Osteocyte (in vitro differentiated cells): ENCODE measurements around the gene PGM5. TPM values are rescaled to one million over a fixed set of nuclear protein-coding genes. Genes with fewer than 3 reads are reported as not detected.

Source experiments
- DNase-seq: peaks from one replicate; pipeline ENCODE4 v3.0.0; 2021; ENCODE audit warnings: mixed read lengths; ENCODE audit not compliant: unreplicated experiment; ENCODE audit errors: extremely low spot score
- H3K27ac Mint-ChIP-seq: one replicate; pipeline ENCODE4 v1.8.0; 2021; ENCODE audit warnings: mild to moderate bottlenecking, mixed read lengths; ENCODE audit not compliant: unreplicated experiment
- H3K27me3 Mint-ChIP-seq: one replicate; pipeline ENCODE4 v1.8.0; 2021; ENCODE audit warnings: mixed read lengths; ENCODE audit not compliant: unreplicated experiment
- H3K36me3 Mint-ChIP-seq: one replicate; pipeline ENCODE4 v1.8.0; 2021; ENCODE audit warnings: mixed read lengths; ENCODE audit not compliant: unreplicated experiment
- H3K4me1 Mint-ChIP-seq: one replicate; pipeline ENCODE4 v1.8.0; 2021; ENCODE audit warnings: mixed read lengths; ENCODE audit not compliant: unreplicated experiment
- H3K4me3 Mint-ChIP-seq: one replicate; pipeline ENCODE4 v1.8.0; 2021; ENCODE audit warnings: mild to moderate bottlenecking, moderate library complexity, mixed read lengths; ENCODE audit not compliant: unreplicated experiment
- H3K9me3 Mint-ChIP-seq: one replicate; pipeline ENCODE4 v1.8.0; 2021; ENCODE audit warnings: mixed read lengths; ENCODE audit not compliant: unreplicated experiment
- total RNA-seq: library from RNA; stranded (reverse); gene quantifications from 2 replicates; pipeline ENCODE4 v1.2.1, GENCODE V29; 2021
- TF ChIP-seq, protein P1 (sequence below): fragments of 200-600 bp; sonication (generic); IDR thresholded peaks from 2 replicates; pipeline ENCODE4 v1.5.0; 2021; ENCODE audit warnings: antibody characterized with exemption, mild to moderate bottlenecking, moderate library complexity

PGM5 gene
- total RNA-seq, 1 donor from 2014 or later, result not detected

DNA sequence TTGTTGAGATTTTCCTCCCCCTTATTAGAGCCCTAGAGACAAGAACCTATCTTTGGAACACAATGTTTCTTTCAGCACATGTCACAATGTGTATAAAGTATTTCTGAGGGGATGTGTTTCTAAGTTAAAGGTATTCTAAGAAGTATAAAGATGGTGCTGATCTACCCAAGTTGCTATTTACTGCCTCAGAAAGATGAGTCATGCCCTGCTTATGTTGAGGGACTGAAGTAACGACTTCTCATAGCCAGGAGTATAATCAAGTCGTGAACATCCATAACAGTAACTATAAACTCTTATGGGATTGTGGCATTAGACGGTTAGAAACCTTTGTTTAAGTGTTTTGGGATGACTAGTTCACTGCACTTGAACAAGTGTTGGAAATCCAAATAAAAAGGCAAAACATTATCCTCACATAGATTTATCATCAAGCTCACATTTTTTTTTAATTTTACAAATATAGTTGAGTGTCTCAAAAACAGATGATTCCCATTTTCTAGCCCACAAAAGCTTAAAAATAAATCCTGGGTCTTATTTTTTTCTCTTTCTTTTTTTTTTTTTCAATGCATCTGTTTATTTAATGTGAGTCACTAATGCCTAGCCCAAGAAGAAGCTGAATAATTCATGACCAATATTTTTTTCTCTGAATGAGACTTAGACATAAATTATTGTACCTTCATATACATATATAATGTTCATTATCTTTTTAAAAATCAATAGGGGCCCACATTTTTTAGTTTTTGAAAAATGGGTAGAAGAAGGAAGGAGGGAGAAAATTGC is 196.5 kb downstream of the PGM5 start:
- TF ChIP-seq, protein P1, sequence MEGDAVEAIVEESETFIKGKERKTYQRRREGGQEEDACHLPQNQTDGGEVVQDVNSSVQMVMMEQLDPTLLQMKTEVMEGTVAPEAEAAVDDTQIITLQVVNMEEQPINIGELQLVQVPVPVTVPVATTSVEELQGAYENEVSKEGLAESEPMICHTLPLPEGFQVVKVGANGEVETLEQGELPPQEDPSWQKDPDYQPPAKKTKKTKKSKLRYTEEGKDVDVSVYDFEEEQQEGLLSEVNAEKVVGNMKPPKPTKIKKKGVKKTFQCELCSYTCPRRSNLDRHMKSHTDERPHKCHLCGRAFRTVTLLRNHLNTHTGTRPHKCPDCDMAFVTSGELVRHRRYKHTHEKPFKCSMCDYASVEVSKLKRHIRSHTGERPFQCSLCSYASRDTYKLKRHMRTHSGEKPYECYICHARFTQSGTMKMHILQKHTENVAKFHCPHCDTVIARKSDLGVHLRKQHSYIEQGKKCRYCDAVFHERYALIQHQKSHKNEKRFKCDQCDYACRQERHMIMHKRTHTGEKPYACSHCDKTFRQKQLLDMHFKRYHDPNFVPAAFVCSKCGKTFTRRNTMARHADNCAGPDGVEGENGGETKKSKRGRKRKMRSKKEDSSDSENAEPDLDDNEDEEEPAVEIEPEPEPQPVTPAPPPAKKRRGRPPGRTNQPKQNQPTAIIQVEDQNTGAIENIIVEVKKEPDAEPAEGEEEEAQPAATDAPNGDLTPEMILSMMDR, result no peak
- H3K36me3 Mint-ChIP-seq, result no peaks in the 10 kb centered on the region
- H3K9me3 Mint-ChIP-seq, result peaks cover 3% of the 10 kb centered on the region
- H3K27ac Mint-ChIP-seq, result no peak overlapping the region
- H3K27me3 Mint-ChIP-seq, result no peaks in the 10 kb centered on the region
- no peaks in the 10 kb centered on the region for H3K4me1 Mint-ChIP-seq
- DNase-seq, result no peak
- H3K4me3 Mint-ChIP-seq, result no peak overlapping the region

DNA sequence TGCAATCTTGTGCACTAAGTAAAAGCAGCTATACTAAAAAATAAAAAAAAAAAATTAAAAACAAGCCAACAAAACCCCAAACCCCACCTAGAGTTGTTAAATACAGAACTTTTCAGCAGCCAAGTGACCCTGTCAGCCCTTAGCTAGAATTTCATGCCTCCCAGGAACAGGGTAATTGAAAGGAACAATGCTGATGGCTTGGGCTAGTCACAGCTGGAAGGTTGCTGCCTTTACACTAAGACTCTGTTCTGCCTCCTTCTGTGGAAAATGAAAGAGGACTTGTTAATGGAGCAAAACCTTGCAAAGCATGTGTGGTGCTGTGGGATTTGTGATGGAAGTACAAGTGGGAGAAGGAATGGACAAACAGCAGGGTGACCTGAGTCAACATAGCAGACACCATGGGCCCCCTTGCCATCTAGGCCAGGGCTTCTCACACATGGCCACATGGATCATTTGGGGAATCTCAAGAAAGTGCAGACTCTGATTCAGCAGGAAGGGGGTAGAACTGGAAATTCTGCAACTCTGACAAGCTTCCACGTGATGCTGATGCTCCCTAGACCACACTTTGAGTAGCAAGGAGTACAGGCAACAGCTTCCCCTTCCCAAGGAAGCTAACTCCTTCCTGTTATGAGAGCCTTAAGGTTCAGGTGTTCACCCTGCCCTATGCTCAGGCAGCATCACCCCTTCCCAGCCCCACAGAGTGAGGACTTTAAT is 199.2 kb downstream of the PGM5 start:
- H3K9me3 Mint-ChIP-seq, result peaks cover 7% of the 10 kb centered on the region
- no peak overlapping the region for H3K27ac Mint-ChIP-seq
- no peak overlapping the region for H3K4me3 Mint-ChIP-seq
- H3K36me3 Mint-ChIP-seq, result no peaks in the 10 kb centered on the region
- no peaks in the 10 kb centered on the region for H3K4me1 Mint-ChIP-seq
- TF ChIP-seq, protein P1, result no peak
- H3K27me3 Mint-ChIP-seq, result no peaks in the 10 kb centered on the region
- DNase-seq, result no peak

DNA sequence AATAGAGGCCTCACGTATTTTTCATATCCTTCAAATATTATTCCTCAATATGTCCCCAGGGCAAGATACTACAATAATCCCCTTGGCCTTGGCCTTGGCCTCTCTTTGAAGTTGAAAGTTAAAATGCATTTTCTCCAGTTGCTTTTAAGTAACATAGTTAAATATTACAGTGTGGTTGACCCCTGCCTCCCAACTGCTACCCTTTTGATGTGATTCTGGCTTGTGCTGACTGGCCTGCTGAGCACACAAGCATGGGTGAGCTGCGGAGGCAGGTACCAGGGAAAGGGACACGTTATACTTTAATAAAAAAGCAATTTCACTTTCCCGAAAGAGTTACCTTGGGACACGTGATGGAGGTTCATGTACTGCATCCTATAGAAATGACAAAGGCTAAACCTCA is 202.1 kb downstream of the PGM5 start:
- Mint-ChIP-seq H3K36me3 (no peaks in the 10 kb centered on the region), H3K4me3 (no peak overlapping the region), H3K27ac (no peak overlapping the region), H3K9me3 (peaks cover 7% of the 10 kb centered on the region), H3K4me1 (no peaks in the 10 kb centered on the region), H3K27me3 (no peaks in the 10 kb centered on the region)
- DNase-seq, result no peak
- TF ChIP-seq, protein P1, result no peak

DNA sequence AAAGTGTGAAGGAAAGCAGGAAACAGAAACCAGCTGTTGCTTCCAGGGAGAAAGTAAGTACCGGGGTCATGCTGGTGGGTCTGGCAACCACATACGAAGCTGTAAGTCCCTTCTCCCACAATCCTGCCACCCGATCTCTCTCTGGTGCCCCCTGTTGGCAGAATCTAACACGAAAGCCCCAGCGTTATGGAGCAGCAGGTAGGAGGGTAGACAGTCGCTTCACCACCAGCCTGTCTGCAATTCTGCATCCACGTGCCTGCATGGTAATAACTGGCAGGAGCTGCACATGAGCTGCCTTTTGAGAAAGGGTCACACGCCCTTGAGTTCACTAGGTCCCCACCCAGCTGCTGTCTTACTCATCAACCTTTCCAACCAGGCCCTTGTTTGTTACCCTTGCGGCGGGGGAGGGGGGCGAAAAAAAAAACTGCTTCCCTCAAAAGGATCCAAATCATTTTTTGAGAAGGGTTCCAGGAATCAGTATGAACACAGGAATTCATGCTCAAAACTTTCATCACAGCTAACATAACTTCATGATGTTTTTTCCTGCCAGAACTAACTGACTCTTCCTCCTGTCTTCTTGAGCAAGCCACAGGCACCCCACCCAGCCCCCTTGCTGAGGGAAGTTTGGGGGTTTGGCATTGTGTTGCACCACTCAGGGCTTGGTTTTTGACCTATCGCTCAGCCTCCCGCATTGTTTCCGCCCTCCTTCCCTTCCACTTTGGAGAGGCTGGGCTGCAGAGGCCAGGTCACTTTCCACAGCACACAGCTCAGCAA is 203.8 kb downstream of the PGM5 start:
- no peak overlapping the region for H3K4me3 Mint-ChIP-seq
- no peaks in the 10 kb centered on the region for H3K4me1 Mint-ChIP-seq
- no peaks in the 10 kb centered on the region for H3K36me3 Mint-ChIP-seq
- no peak for DNase-seq
- TF ChIP-seq, protein P1, result peak; percentile 10
- no peaks in the 10 kb centered on the region for H3K27me3 Mint-ChIP-seq
- H3K9me3 Mint-ChIP-seq, result peaks cover 7% of the 10 kb centered on the region
- H3K27ac Mint-ChIP-seq, result no peak overlapping the region
